Astrocyte (in vitro differentiated cells and primary cell): Measurements from ENCODE around the gene PAPPA2. TPM values are rescaled to one million over a fixed set of nuclear protein-coding genes. Genes with fewer than 3 reads are reported as not detected.

ENCODE experiments used
- DNase-seq: peaks from one replicate; pipeline ENCODE4 v3.0.0-alpha.2; 2010; ENCODE audit warnings: low read depth
- FAIRE-seq: peaks from 2 replicates; lab custom pipeline; 2011; peaks lifted over from hg19 to GRCh38; lab: Jason Lieb, UNC
- H2AFZ ChIP-seq: 2 replicates; pipeline ENCODE4 v1.6.0; 2012; ENCODE audit warnings: low read depth, low read length, inconsistent platforms
- H3K27ac ChIP-seq: 2 replicates; pipeline ENCODE4 v1.5.1; 2011; ENCODE audit warnings: low read depth, low read length, inconsistent platforms
- H3K27me3 ChIP-seq: 2 replicates; pipeline ENCODE4 v1.6.0; 2011; ENCODE audit warnings: low read length, inconsistent platforms; ENCODE audit not compliant: insufficient read depth
- H3K36me3 ChIP-seq: 2 replicates; pipeline ENCODE4 v1.5.1; 2011; ENCODE audit warnings: low read length, inconsistent platforms; ENCODE audit not compliant: insufficient read depth
- H3K4me1 ChIP-seq: 2 replicates; pipeline ENCODE4 v1.5.1; 2011; ENCODE audit warnings: low read length, inconsistent platforms; ENCODE audit not compliant: insufficient read depth
- H3K4me2 ChIP-seq: 2 replicates; pipeline ENCODE4 v1.6.0; 2012; ENCODE audit warnings: low read length, inconsistent platforms
- H3K4me3 ChIP-seq: 2 replicates; pipeline ENCODE4 v1.5.1; 2011; ENCODE audit warnings: low read depth, mild to moderate bottlenecking, low read length, inconsistent platforms; ENCODE audit not compliant: insufficient read depth
- H3K79me2 ChIP-seq: 2 replicates; pipeline ENCODE4 v1.6.0; 2012; ENCODE audit warnings: mild to moderate bottlenecking, low read length, inconsistent platforms; ENCODE audit not compliant: insufficient read depth
- H3K9ac ChIP-seq: 2 replicates; pipeline ENCODE4 v1.6.0; 2012; ENCODE audit warnings: mild to moderate bottlenecking, low read length, inconsistent platforms
- H3K9me3 ChIP-seq: 2 replicates; pipeline ENCODE4 v1.5.1; 2012; ENCODE audit warnings: low read depth, mild to moderate bottlenecking, low read length, inconsistent platforms; ENCODE audit not compliant: insufficient read depth
- H4K20me1 ChIP-seq: 2 replicates; pipeline ENCODE4 v1.6.0; 2012; ENCODE audit warnings: low read length, inconsistent platforms; ENCODE audit not compliant: insufficient read depth
- H3K27ac Mint-ChIP-seq: one replicate; pipeline ENCODE4 v1.8.0; 2021; ENCODE audit warnings: mild to moderate bottlenecking, mixed read lengths; ENCODE audit not compliant: unreplicated experiment
- H3K27me3 Mint-ChIP-seq: one replicate; pipeline ENCODE4 v1.8.0; 2021; ENCODE audit warnings: low read depth, mixed read lengths; ENCODE audit not compliant: unreplicated experiment
- H3K36me3 Mint-ChIP-seq: one replicate; pipeline ENCODE4 v1.8.0; 2021; ENCODE audit warnings: low read depth, mixed read lengths; ENCODE audit not compliant: unreplicated experiment
- H3K4me1 Mint-ChIP-seq: one replicate; pipeline ENCODE4 v1.8.0; 2021; ENCODE audit warnings: low read depth, mixed read lengths; ENCODE audit not compliant: unreplicated experiment
- H3K4me3 Mint-ChIP-seq: one replicate; pipeline ENCODE4 v1.8.0; 2021; ENCODE audit warnings: mild to moderate bottlenecking, moderate library complexity, mixed read lengths; ENCODE audit not compliant: unreplicated experiment
- H3K9me3 Mint-ChIP-seq: one replicate; pipeline ENCODE4 v1.8.0; 2021; ENCODE audit warnings: mild to moderate bottlenecking, mixed read lengths; ENCODE audit not compliant: unreplicated experiment
- EZH2 ChIP-seq: IDR thresholded peaks from 2 replicates; pipeline ENCODE4 v1.6.1; 2012; ENCODE audit warnings: mild to moderate bottlenecking, low read length, inconsistent platforms; ENCODE audit not compliant: insufficient read depth
- total RNA-seq: library from RNA; stranded (reverse); gene quantifications from 2 replicates; pipeline ENCODE4 v1.2.1, GENCODE V29; 2021
- TF ChIP-seq, protein P1 (sequence below): IDR thresholded peaks from 2 replicates; pipeline ENCODE4 v1.5.1; 2011; ENCODE audit warnings: low read depth, mild to moderate bottlenecking, inconsistent platforms, low read length, moderate library complexity; ENCODE audit not compliant: insufficient read depth

The PAPPA2 gene
- total RNA-seq, 1 donor from 2014 or later = 19.0 TPM

DNA sequence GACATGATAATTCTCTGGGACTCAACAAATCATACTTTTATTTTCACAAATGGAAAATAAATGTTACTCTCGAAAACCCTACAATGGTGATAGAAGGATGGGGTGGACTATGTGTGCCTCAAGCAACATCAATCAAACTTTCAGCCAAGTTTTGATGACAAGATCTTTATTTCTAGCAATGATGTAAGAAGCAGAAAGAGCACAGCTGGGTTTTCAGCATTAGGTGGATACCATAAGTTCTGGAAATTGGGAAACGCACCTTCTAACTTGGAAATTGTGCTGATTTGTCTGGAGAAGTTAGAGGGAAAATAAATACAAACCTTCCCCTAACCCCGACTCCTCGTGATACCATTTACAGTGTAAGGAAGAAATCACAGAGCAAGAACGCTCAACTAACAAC is 320.3 kb downstream of the PAPPA2 start:
- no peak for TF ChIP-seq EZH2
- TF ChIP-seq, protein P1, sequence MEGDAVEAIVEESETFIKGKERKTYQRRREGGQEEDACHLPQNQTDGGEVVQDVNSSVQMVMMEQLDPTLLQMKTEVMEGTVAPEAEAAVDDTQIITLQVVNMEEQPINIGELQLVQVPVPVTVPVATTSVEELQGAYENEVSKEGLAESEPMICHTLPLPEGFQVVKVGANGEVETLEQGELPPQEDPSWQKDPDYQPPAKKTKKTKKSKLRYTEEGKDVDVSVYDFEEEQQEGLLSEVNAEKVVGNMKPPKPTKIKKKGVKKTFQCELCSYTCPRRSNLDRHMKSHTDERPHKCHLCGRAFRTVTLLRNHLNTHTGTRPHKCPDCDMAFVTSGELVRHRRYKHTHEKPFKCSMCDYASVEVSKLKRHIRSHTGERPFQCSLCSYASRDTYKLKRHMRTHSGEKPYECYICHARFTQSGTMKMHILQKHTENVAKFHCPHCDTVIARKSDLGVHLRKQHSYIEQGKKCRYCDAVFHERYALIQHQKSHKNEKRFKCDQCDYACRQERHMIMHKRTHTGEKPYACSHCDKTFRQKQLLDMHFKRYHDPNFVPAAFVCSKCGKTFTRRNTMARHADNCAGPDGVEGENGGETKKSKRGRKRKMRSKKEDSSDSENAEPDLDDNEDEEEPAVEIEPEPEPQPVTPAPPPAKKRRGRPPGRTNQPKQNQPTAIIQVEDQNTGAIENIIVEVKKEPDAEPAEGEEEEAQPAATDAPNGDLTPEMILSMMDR = no peak
- Histone ChIP-seq H3K79me2 (no peaks in the 10 kb centered on the region), H3K9ac (no peak overlapping the region), H3K36me3 (no peaks in the 10 kb centered on the region), H3K4me3 (no peak overlapping the region), H2AFZ (no peak overlapping the region), H3K27ac (no peak overlapping the region), H3K27me3 (no peaks in the 10 kb centered on the region), H4K20me1 (no peaks in the 10 kb centered on the region), H3K9me3 (no peaks in the 10 kb centered on the region), H3K4me1 (no peaks in the 10 kb centered on the region), H3K4me2 (no peak overlapping the region)
- H3K36me3 Mint-ChIP-seq = no peaks in the 10 kb centered on the region
- DNase-seq (no peak), FAIRE-seq (no peak)
- H3K4me3 Mint-ChIP-seq = no peak overlapping the region
- H3K27me3 Mint-ChIP-seq = no peaks in the 10 kb centered on the region
- peaks cover 23% of the 10 kb centered on the region for H3K4me1 Mint-ChIP-seq
- no peak overlapping the region for H3K27ac Mint-ChIP-seq
- no peaks in the 10 kb centered on the region for H3K9me3 Mint-ChIP-seq

DNA sequence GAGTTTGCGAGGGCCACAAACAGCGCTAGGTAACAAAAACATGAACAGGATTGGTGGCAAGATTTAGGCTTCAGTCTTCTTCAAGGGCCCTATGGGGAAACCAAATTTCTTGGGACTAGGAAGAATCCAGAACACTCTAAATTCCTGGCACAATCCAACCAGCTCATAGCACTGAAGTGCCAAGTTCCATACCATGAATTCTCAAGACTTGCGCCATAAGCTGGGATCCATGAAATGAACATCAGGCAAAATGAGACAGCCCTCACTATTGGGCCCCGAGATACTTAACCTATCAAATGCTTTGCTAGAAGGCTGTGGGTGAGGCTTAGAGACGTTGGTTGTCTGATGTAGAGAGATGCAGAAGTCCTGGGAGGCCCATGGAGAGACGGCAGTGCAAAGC is 322.1 kb downstream of the PAPPA2 start:
- peaks cover 26% of the 10 kb centered on the region for H3K4me1 Mint-ChIP-seq
- no peak overlapping the region for H3K9ac ChIP-seq
- no peak overlapping the region for H3K27ac ChIP-seq
- no peak overlapping the region for H3K27ac Mint-ChIP-seq
- no peak for FAIRE-seq
- no peak overlapping the region for H3K4me2 ChIP-seq
- no peak overlapping the region for H2AFZ ChIP-seq
- no peaks in the 10 kb centered on the region for H3K9me3 Mint-ChIP-seq
- no peaks in the 10 kb centered on the region for H3K27me3 Mint-ChIP-seq
- H3K36me3 ChIP-seq = no peaks in the 10 kb centered on the region
- no peak for DNase-seq
- H3K27me3 ChIP-seq = no peaks in the 10 kb centered on the region
- H4K20me1 ChIP-seq = no peaks in the 10 kb centered on the region
- H3K36me3 Mint-ChIP-seq = no peaks in the 10 kb centered on the region
- no peaks in the 10 kb centered on the region for H3K9me3 ChIP-seq
- no peak overlapping the region for H3K4me3 ChIP-seq
- TF ChIP-seq, protein P1 = no peak
- TF ChIP-seq EZH2 = no peak
- H3K4me3 Mint-ChIP-seq = no peak overlapping the region
- H3K4me1 ChIP-seq = no peaks in the 10 kb centered on the region
- no peaks in the 10 kb centered on the region for H3K79me2 ChIP-seq

DNA sequence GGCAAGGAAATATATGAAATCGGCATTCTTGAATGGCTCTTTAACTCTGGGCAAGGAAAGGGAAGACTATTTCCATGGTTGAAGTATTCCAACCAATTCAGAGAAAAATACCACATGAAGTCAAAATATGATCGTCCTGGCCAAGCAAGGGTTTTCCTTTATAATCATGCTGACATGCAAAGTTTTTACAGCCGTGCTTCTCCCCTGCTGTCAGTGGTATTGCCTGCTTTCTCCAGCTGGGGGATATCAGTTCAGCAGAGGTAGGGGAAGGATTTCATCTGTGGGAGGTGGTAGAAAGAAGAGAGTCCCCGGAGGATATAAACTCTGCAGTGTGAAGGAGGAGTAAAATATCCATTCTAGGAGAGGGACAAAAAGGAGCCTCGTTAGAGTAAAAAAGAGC is 322.8 kb downstream of the PAPPA2 start:
- H3K4me3 Mint-ChIP-seq = no peak overlapping the region

More for the DNA sequence above, 322.8 kb downstream of the PAPPA2 start:
- H3K9ac ChIP-seq = no peak overlapping the region
- H3K27ac ChIP-seq = no peak overlapping the region
- H4K20me1 ChIP-seq = no peaks in the 10 kb centered on the region
- no peaks in the 10 kb centered on the region for H3K79me2 ChIP-seq
- no peak overlapping the region for H2AFZ ChIP-seq
- Mint-ChIP-seq H3K36me3 (no peaks in the 10 kb centered on the region), H3K27ac (no peak overlapping the region), H3K4me1 (peaks cover 33% of the 10 kb centered on the region), H3K9me3 (no peaks in the 10 kb centered on the region), H3K27me3 (no peaks in the 10 kb centered on the region)
- H3K27me3 ChIP-seq = no peaks in the 10 kb centered on the region
- H3K9me3 ChIP-seq = no peaks in the 10 kb centered on the region
- H3K4me3 ChIP-seq = no peak overlapping the region
- FAIRE-seq = no peak
- no peak for DNase-seq
- no peaks in the 10 kb centered on the region for H3K36me3 ChIP-seq
- H3K4me2 ChIP-seq = no peak overlapping the region
- TF ChIP-seq, protein P1 = no peak
- TF ChIP-seq EZH2 = no peak
- H3K4me1 ChIP-seq = no peaks in the 10 kb centered on the region
